Trophoblast cell (in vitro differentiated cells and primary cell): ENCODE results near the gene PDPN.

ENCODE experiments used
- DNase-seq, 2 donors: peaks; one replicate each; pipeline ENCODE4 v3.0.0-alpha.2; 2016
- H2AFZ ChIP-seq: 2 replicates; pipeline ENCODE4 v1.6.1; 2013; ENCODE audit warnings: low read length, moderate library complexity, mild to moderate bottlenecking; ENCODE audit not compliant: insufficient read depth, poor library complexity
- H2AK5ac ChIP-seq: 2 replicates; pipeline ENCODE4 v1.6.1; 2013; ENCODE audit warnings: mild to moderate bottlenecking, low read length
- H2BK120ac ChIP-seq: 2 replicates; pipeline ENCODE4 v1.6.1; 2013; ENCODE audit warnings: low read length, mild to moderate bottlenecking, moderate library complexity; ENCODE audit not compliant: insufficient read depth, poor library complexity
- H2BK12ac ChIP-seq: 2 replicates; pipeline ENCODE4 v1.6.1; 2013; ENCODE audit warnings: mild to moderate bottlenecking, low read length, moderate library complexity
- H2BK5ac ChIP-seq: 2 replicates; pipeline ENCODE4 v1.6.1; 2013; ENCODE audit warnings: low read length, low read depth, moderate library complexity, mild to moderate bottlenecking; ENCODE audit not compliant: poor library complexity
- H3K14ac ChIP-seq: 2 replicates; pipeline ENCODE4 v1.6.1; 2013; ENCODE audit warnings: mild to moderate bottlenecking, low read length
- H3K18ac ChIP-seq: 2 replicates; pipeline ENCODE4 v1.6.1; 2013; ENCODE audit warnings: mild to moderate bottlenecking, low read length
- H3K23ac ChIP-seq: 2 replicates; pipeline ENCODE4 v1.6.1; 2013; ENCODE audit warnings: low read length
- H3K27ac ChIP-seq: 2 replicates; pipeline ENCODE4 v1.5.1; 2013; ENCODE audit warnings: low read depth, mild to moderate bottlenecking, inconsistent platforms, low read length, moderate library complexity
- H3K27me3 ChIP-seq: 2 replicates; pipeline ENCODE4 v1.6.1; 2013; ENCODE audit warnings: inconsistent platforms, mild to moderate bottlenecking, low read length, moderate library complexity; ENCODE audit not compliant: insufficient read depth
- H3K36me3 ChIP-seq, 2 experiments: 1 replicate in 1 of 2; 2 replicates in 1 of 2; pipeline ENCODE4 v1.6.1; 2013; ENCODE audit warnings: low read length in 2 of 2, mild to moderate bottlenecking in 2 of 2, moderate library complexity in 1 of 2; ENCODE audit not compliant: insufficient read depth in 2 of 2, control insufficient read depth in 1 of 2
- H3K4ac ChIP-seq: 2 replicates; pipeline ENCODE4 v1.6.1; 2013; ENCODE audit warnings: low read depth, mild to moderate bottlenecking, low read length, moderate library complexity
- H3K4me1 ChIP-seq, 2 experiments: 1 replicate in 1 of 2; 2 replicates in 1 of 2; pipeline ENCODE4 v1.6.1; 2013; ENCODE audit warnings: low read length in 2 of 2, mild to moderate bottlenecking in 2 of 2, moderate library complexity in 1 of 2; ENCODE audit not compliant: insufficient read depth in 2 of 2, control insufficient read depth in 1 of 2
- H3K4me2 ChIP-seq: 2 replicates; pipeline ENCODE4 v1.6.1; 2013; ENCODE audit warnings: inconsistent platforms, mild to moderate bottlenecking, low read length, moderate library complexity
- H3K4me3 ChIP-seq: 2 replicates; pipeline ENCODE4 v1.5.1; 2013; ENCODE audit warnings: mild to moderate bottlenecking, low read depth, low read length, inconsistent platforms
- H3K79me1 ChIP-seq: one replicate; pipeline ENCODE4 v1.6.1; 2013; ENCODE audit warnings: low read length
- H3K79me2 ChIP-seq: 2 replicates; pipeline ENCODE4 v1.6.1; 2013; ENCODE audit warnings: low read length, mild to moderate bottlenecking; ENCODE audit not compliant: control insufficient read depth, insufficient read depth, poor library complexity
- H3K9ac ChIP-seq: 2 replicates; pipeline ENCODE4 v1.6.1; 2013; ENCODE audit warnings: mild to moderate bottlenecking, low read length
- H3K9me3 ChIP-seq: 2 replicates; pipeline ENCODE4 v1.6.1; 2013; ENCODE audit warnings: low read depth, mild to moderate bottlenecking, control low read depth, inconsistent platforms, low read length; ENCODE audit not compliant: insufficient read depth
- H4K12ac ChIP-seq: 2 replicates; pipeline ENCODE4 v1.6.1; 2013; ENCODE audit warnings: low read depth, mild to moderate bottlenecking, low read length, moderate library complexity
- H4K8ac ChIP-seq: 2 replicates; pipeline ENCODE4 v1.6.1; 2013; ENCODE audit warnings: low read depth, mild to moderate bottlenecking, low read length, moderate library complexity
- H4K91ac ChIP-seq: one replicate; pipeline ENCODE4 v1.6.1; 2013; ENCODE audit warnings: low read depth, mild to moderate bottlenecking, low read length, moderate library complexity
- WGBS: extraction: QIAGEN DNeasy Blood & Tissue Kit; methylation state at CpG from one replicate; pipeline ENCODE4 v1.1.7; 2013; ENCODE audit warnings: missing lambda C conversion rate; ENCODE audit not compliant: insufficient read length, insufficient coverage; ENCODE audit errors: extremely low coverage; 5-methylcytosine and 5-hydroxymethylcytosine counted together

PDPN gene

DNA sequence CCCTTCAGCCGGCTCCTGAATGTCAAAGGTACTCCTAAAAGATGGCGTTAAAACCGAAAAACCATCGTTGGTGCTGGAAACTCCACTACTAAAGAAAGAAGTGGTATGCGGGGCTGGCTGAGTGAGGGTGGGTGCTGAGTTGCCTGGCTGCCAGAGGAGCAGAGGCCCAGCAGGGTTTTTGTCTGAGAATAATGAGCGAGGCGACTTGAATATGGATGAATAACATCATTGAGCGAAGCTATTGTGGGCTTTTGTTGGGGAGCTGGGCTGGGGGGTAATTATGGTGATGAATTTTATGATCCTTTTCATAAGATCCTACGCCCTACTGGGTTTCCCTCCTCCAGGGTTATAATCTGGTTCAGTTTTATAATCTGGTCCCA, 2.0 kb downstream of the PDPN start:
- H2BK12ac ChIP-seq = no peak overlapping the region
- H2BK5ac ChIP-seq = no peak overlapping the region
- no peak overlapping the region for H2AFZ ChIP-seq
- H3K9me3 ChIP-seq = no peaks in the 10 kb centered on the region
- no peak overlapping the region for H2AK5ac ChIP-seq
- no peak overlapping the region for H3K4me3 ChIP-seq
- H3K14ac ChIP-seq = no peak overlapping the region
- no peak overlapping the region for H3K9ac ChIP-seq
- H3K27ac ChIP-seq = no peak overlapping the region
- no peak overlapping the region for H3K4me2 ChIP-seq
- H4K12ac ChIP-seq = no peak overlapping the region
- no peak overlapping the region for H2BK120ac ChIP-seq
- no peaks in the 10 kb centered on the region for H3K27me3 ChIP-seq
- no peak overlapping the region for H3K4ac ChIP-seq
- no peak for DNase-seq
- H3K36me3 ChIP-seq = no peaks in the 10 kb centered on the region
- WGBS = no CpG with 5 or more reads among the region's 9 CpGs
- H3K4me1 ChIP-seq = peaks cover 14 to 17% of the 10 kb centered on the region in 2 experiments
- no peak overlapping the region for H3K18ac ChIP-seq
- H4K8ac ChIP-seq = no peak overlapping the region
- no peak overlapping the region for H3K23ac ChIP-seq
- H3K79me1 ChIP-seq = peaks cover 13% of the 10 kb centered on the region
- no peak overlapping the region for H4K91ac ChIP-seq
- peaks cover 7% of the 10 kb centered on the region for H3K79me2 ChIP-seq

DNA sequence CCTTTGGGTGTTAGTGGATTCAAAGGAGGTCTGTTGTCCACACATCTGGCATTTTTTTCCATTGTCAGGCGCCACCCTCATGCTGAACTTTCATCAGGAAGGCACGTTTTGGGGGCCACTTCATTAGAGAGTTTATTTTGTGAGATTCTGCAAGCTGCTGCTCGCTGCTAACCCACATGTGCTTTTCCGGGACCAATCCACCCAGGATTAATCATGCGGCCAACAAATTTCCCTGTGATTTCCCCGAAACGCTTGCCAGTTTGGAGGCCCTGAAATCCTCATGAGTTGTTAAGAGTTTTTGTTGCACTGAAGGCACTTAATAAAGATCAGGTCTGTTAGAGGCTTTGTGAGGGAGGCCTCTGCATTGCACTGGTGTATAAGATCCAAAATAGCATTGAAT, 2.4 kb downstream of the PDPN start:
- no CpG with 5 or more reads among the region's 7 CpGs for WGBS
- Histone ChIP-seq H2BK120ac (no peak overlapping the region), H3K4ac (no peak overlapping the region), H3K4me3 (no peak overlapping the region), H2AFZ (no peak overlapping the region), H3K27me3 (no peaks in the 10 kb centered on the region), H3K79me2 (peaks cover 7% of the 10 kb centered on the region), H2BK5ac (no peak overlapping the region), H3K27ac (no peak overlapping the region), H3K14ac (no peak overlapping the region), H3K36me3 (no peaks in the 10 kb centered on the region), H4K8ac (no peak overlapping the region), H3K9me3 (no peaks in the 10 kb centered on the region), H2AK5ac (no peak overlapping the region), H3K18ac (no peak overlapping the region), H2BK12ac (no peak overlapping the region), H4K91ac (no peak overlapping the region), H3K79me1 (peaks cover 13% of the 10 kb centered on the region), H3K4me2 (no peak overlapping the region), H3K23ac (no peak overlapping the region), H4K12ac (no peak overlapping the region), H3K4me1 (peaks cover 14 to 17% of the 10 kb centered on the region in 2 experiments), H3K9ac (no peak overlapping the region)
- DNase-seq = no peak

DNA sequence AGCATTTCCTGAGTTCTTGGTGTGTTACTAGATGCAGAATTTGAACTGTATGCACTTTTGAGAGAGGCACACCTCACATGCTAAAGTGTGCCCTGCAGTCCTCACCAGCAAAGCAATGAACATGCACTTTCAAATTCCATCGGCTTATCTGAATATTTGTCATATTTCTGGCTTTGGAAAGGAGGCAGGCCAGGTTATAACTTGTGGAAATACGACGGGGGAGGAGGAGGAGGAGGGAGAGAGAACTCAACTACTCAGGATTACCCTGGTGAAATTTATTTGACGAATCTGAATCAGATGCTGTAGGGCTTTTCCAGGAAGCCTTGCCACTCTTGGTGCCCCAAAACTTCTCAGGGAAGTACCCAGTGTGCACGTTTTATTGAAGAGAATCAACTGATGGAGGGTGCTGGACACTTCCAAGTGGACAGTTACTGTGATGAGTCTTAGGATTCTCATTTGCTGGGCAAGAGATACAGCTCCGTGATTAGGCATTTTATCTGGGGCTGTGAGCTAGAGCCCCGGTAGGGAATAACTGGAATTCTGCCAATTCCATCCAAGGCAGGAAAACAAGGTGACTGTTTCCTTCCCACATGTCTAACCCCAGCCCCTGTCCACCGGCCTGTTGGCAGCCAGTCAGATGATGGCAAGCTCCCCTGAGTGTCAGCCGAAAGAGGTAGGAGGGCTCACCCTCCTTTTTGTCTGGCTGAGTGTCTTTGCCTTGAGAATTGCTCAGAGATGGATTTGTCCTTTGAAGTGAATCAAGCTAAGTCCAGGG, 3.8 kb downstream of the PDPN start:
- peaks cover 13% of the 10 kb centered on the region for H3K79me1 ChIP-seq
- no peaks in the 10 kb centered on the region for H3K36me3 ChIP-seq
- H2BK120ac ChIP-seq = no peak overlapping the region
- H3K14ac ChIP-seq = no peak overlapping the region
- H3K4me1 ChIP-seq = peaks cover 14 to 17% of the 10 kb centered on the region in 2 experiments
- H3K23ac ChIP-seq = no peak overlapping the region
- DNase-seq = peak in 1 of 2 donors; percentile 35
- H2AK5ac ChIP-seq = no peak overlapping the region
- no peak overlapping the region for H3K18ac ChIP-seq
- H2BK12ac ChIP-seq = no peak overlapping the region
- no peak overlapping the region for H2AFZ ChIP-seq
- no peak overlapping the region for H2BK5ac ChIP-seq
- no peak overlapping the region for H3K4ac ChIP-seq
- no peaks in the 10 kb centered on the region for H3K27me3 ChIP-seq
- no peak overlapping the region for H3K4me2 ChIP-seq
- no peak overlapping the region for H3K9ac ChIP-seq
- H4K12ac ChIP-seq = no peak overlapping the region
- WGBS = no CpG with 5 or more reads among the region's 9 CpGs
- no peaks in the 10 kb centered on the region for H3K9me3 ChIP-seq
- no peak overlapping the region for H3K4me3 ChIP-seq
- H4K8ac ChIP-seq = no peak overlapping the region
- no peak overlapping the region for H3K27ac ChIP-seq
- H4K91ac ChIP-seq = no peak overlapping the region
- H3K79me2 ChIP-seq = peaks cover 7% of the 10 kb centered on the region

DNA sequence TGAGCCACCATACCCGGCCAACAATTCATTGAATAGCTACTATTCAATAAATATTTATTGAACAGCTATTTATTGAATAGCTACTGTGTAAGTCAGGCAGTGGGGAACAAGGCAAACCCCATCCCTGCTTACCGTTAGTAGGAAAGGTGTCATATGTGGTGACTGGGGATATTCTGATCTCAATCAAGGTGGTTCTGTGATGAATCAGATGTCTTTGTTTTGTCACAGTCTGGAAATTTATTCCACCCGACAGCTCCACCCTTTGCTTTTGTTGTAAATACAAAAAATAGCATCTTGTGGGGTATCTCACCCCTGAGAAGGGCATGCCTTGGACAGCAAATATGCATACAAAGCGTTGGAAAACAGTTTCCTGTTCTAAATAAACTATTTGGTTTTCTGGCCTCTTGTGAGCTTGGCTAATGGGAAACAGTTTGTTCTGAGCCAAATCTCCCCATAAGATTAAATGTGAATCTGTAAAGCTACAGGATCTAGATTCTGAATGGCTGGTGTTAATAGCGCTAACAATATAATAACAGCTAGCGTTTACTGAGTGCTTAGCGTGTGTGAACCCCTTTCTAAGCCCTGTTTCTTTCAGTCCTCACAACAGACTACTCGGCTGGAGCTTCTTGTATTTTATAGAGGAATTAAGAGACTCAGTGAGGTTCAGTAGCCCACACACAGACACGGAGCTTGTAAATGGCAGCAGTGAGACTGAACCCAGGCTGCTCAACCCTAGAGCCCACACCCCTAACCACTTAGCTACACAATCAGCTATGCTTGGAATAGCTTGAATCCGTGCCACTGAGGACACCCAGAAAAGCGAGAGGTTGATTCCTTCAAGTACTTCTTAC, 5.5 kb downstream of the PDPN start:
- Histone ChIP-seq H3K79me1 (peaks cover 4% of the 10 kb centered on the region), H3K4me1 (peaks cover 17% of the 10 kb centered on the region in 2 experiments), H3K4me3 (no peak overlapping the region), H4K91ac (no peak overlapping the region), H3K23ac (no peak overlapping the region), H2AFZ (no peak overlapping the region), H3K18ac (no peak overlapping the region), H4K8ac (no peak overlapping the region), H3K9ac (no peak overlapping the region), H2BK5ac (no peak overlapping the region), H2BK12ac (no peak overlapping the region), H2AK5ac (no peak overlapping the region), H3K79me2 (peaks cover 3% of the 10 kb centered on the region), H3K4ac (no peak overlapping the region), H3K36me3 (no peaks in the 10 kb centered on the region), H3K27me3 (no peaks in the 10 kb centered on the region), H3K14ac (no peak overlapping the region), H4K12ac (no peak overlapping the region), H3K4me2 (no peak overlapping the region), H3K9me3 (no peaks in the 10 kb centered on the region), H2BK120ac (no peak overlapping the region), H3K27ac (no peak overlapping the region)
- DNase-seq = no peak
- WGBS = no CpG with 5 or more reads among the region's 11 CpGs
